ENCODE results near the gene EWSR1.

EWSR1 gene

GRCh38 chr22:29251265-29251664, 16.8 kb upstream of the EWSR1 start:
- no peak for DNase-seq (ENCODE audit: low read depth in 2 of 2)

GRCh38 chr22:29251981-29252911, 15.8 kb upstream of the EWSR1 start:
- DNase-seq (ENCODE audit: low read depth in 2 of 2) = no peak

GRCh38 chr22:29253561-29254285, 14.3 kb upstream of the EWSR1 start:
- no peak for DNase-seq (ENCODE audit: low read depth in 2 of 2)

- no peak for DNase-seq (ENCODE audit: low read depth in 2 of 2)
Measured at GRCh38 chr22:29254286-29254660, 13.8 kb upstream of the EWSR1 start.

- DNase-seq (ENCODE audit: low read depth in 2 of 2) = no peak
Measured at GRCh38 chr22:29255064-29255621, 12.9 kb upstream of the EWSR1 start.

- DNase-seq (ENCODE audit: low read depth in 2 of 2) = no peak
Measured at GRCh38 chr22:29256606-29257325, 11.3 kb upstream of the EWSR1 start.

GRCh38 chr22:29257751-29258181, 10.3 kb upstream of the EWSR1 start:
- no peak for DNase-seq (ENCODE audit: low read depth in 2 of 2)

- DNase-seq (ENCODE audit: low read depth in 2 of 2) = no peak
Measured at GRCh38 chr22:29258407-29259252, 9.4 kb upstream of the EWSR1 start.

GRCh38 chr22:29259253-29259899, 8.7 kb upstream of the EWSR1 start:
- DNase-seq (ENCODE audit: low read depth in 2 of 2) = no peak

GRCh38 chr22:29260031-29260560, 8.0 kb upstream of the EWSR1 start:
- no peak for DNase-seq (ENCODE audit: low read depth in 2 of 2)

GRCh38 chr22:29260601-29261315, 7.3 kb upstream of the EWSR1 start:
- no peak for DNase-seq (ENCODE audit: low read depth in 2 of 2)

GRCh38 chr22:29263791-29264276, 4.2 kb upstream of the EWSR1 start:
- DNase-seq (ENCODE audit: low read depth in 2 of 2) = no peak

- DNase-seq (ENCODE audit: low read depth in 2 of 2) = no peak
Measured at GRCh38 chr22:29265305-29265704, 2.8 kb upstream of the EWSR1 start.

- no peak for DNase-seq (ENCODE audit: low read depth in 2 of 2)
Measured at GRCh38 chr22:29265929-29266328, 2.1 kb upstream of the EWSR1 start.

- no peak for DNase-seq (ENCODE audit: low read depth in 2 of 2)
Measured at GRCh38 chr22:29266564-29267461, 1.3 kb upstream of the EWSR1 start.

GRCh38 chr22:29267462-29267857, 608 bp upstream of the EWSR1 start:
- DNase-seq (ENCODE audit: low read depth in 2 of 2) = no peak

GRCh38 chr22:29268511-29269229, 602 bp downstream of the EWSR1 start:
- DNase-seq (ENCODE audit: low read depth in 2 of 2) = peak in 1 of 2 donors; percentile 23

GRCh38 chr22:29269230-29269604, 1.1 kb downstream of the EWSR1 start:
- DNase-seq (ENCODE audit: low read depth in 2 of 2) = no peak
